HEK293 (cell line): ENCODE data around the gene SPCS2.

Experiments used
- CTCF ChIA-PET: fragments of 350-600 bp; formaldehyde crosslinking; extraction: SDS; loops from one replicate; lab custom pipeline; 2021; ENCODE audit warnings: antibody characterized with exemption; lab: Yijun Ruan, JAX
- POLR2A ChIA-PET: fragments of 300-600 bp; formaldehyde crosslinking; extraction: SDS; loops from one replicate; lab custom pipeline; 2020; ENCODE audit warnings: antibody characterized with exemption, inconsistent platforms; lab: Yijun Ruan, JAX
- H3K27ac ChIP-seq: fragments of 200-500 bp; sonication (Bioruptor generic); 2 replicates; pipeline ENCODE4 v1.5.1; 2014; ENCODE audit warnings: low read depth, low read length, control low read depth, inconsistent platforms; ENCODE audit errors: extremely low read depth
- H3K36me3 ChIP-seq, 2 experiments: fragments of 200-500 bp in 1 of 2; sonication (Bioruptor generic) in 1 of 2; 1 replicate in 1 of 2; 2 replicates in 1 of 2; pipeline ENCODE4 v1.5.1; 2014 to 2017; ENCODE audit warnings: inconsistent platforms in 2 of 2, low read length in 2 of 2; ENCODE audit not compliant: control insufficient read depth in 2 of 2, insufficient read depth in 1 of 2
- H3K4me1 ChIP-seq: fragments of 200-500 bp; sonication (Bioruptor generic); 2 replicates; pipeline ENCODE4 v1.5.1; 2014; ENCODE audit warnings: mild to moderate bottlenecking, low read length, inconsistent platforms; ENCODE audit not compliant: control insufficient read depth, insufficient read depth
- H3K4me3 ChIP-seq: 2 replicates; pipeline ENCODE4 v1.5.1; 2011; ENCODE audit warnings: low read depth, mild to moderate bottlenecking, control low read depth, low read length, moderate library complexity
- H3K9me3 ChIP-seq: fragments of 200-500 bp; sonication (Bioruptor generic); 2 replicates; pipeline ENCODE4 v1.5.1; 2014; ENCODE audit warnings: low read depth, low read length, inconsistent platforms; ENCODE audit not compliant: control insufficient read depth, insufficient read depth
- REPIN1 ChIP-seq: fragments of 450-650 bp; formaldehyde crosslinking; IDR thresholded peaks from 2 replicates; pipeline ENCODE4 v1.5.1; 2017; ENCODE audit warnings: missing biosample characterization, missing genetic modification characterization, low read depth
- ZNF248 ChIP-seq: fragments of 450-650 bp; formaldehyde crosslinking; IDR thresholded peaks from 2 replicates; pipeline ENCODE4 v1.5.1; 2017; ENCODE audit warnings: missing biosample characterization, missing genetic modification characterization
- ZNF394 ChIP-seq: fragments of 450-650 bp; formaldehyde crosslinking; IDR thresholded peaks from 2 replicates; pipeline ENCODE4 v1.5.1; 2016; ENCODE audit warnings: missing biosample characterization, missing genetic modification characterization, mild to moderate bottlenecking, moderate library complexity, borderline replicate concordance
- ZNF433 ChIP-seq: fragments of 450-650 bp; formaldehyde crosslinking; IDR thresholded peaks from 2 replicates; pipeline ENCODE4 v1.5.1; 2016; ENCODE audit warnings: missing biosample characterization, missing genetic modification characterization, low read depth
- ZNF514 ChIP-seq: fragments of 450-650 bp; formaldehyde crosslinking; IDR thresholded peaks from 2 replicates; pipeline ENCODE4 v1.5.1; 2016; ENCODE audit warnings: missing biosample characterization, missing genetic modification characterization
- ZNF561 ChIP-seq: fragments of 450-650 bp; IDR thresholded peaks from 2 replicates; pipeline ENCODE4 v1.5.1; 2018; ENCODE audit warnings: missing biosample characterization, missing genetic modification characterization, borderline replicate concordance
- ZNF610 ChIP-seq: fragments of 450-650 bp; formaldehyde crosslinking; IDR thresholded peaks from 2 replicates; pipeline ENCODE4 v1.5.1; 2016; ENCODE audit warnings: missing biosample characterization, missing genetic modification characterization, borderline replicate concordance
- ZNF768 ChIP-seq: fragments of 450-650 bp; formaldehyde crosslinking; IDR thresholded peaks from 2 replicates; pipeline ENCODE4 v1.5.1; 2018; ENCODE audit warnings: missing biosample characterization, mild to moderate bottlenecking, missing genetic modification characterization
- ZNF791 ChIP-seq: fragments of 450-650 bp; formaldehyde crosslinking; IDR thresholded peaks from 2 replicates; pipeline ENCODE4 v1.5.1; 2016; ENCODE audit warnings: missing biosample characterization, missing genetic modification characterization
- ZNF830 ChIP-seq: fragments of 450-650 bp; IDR thresholded peaks from 2 replicates; pipeline ENCODE4 v1.5.0; 2018; ENCODE audit warnings: missing biosample characterization, missing genetic modification characterization, low read depth, mild to moderate bottlenecking, moderate library complexity
- TF ChIP-seq, protein P1 (sequence below): fragments of 450-650 bp; formaldehyde crosslinking; IDR thresholded peaks from 2 replicates; pipeline ENCODE4 v1.5.1; 2016; ENCODE audit warnings: missing biosample characterization, missing genetic modification characterization
- TF ChIP-seq, protein P2 (sequence below): fragments of 450-650 bp; formaldehyde crosslinking; IDR thresholded peaks from 2 replicates; pipeline ENCODE4 v1.5.1; 2017; ENCODE audit warnings: missing biosample characterization, missing genetic modification characterization
- TF ChIP-seq, protein P3 (sequence below): fragments of 450-650 bp; IDR thresholded peaks from 2 replicates; pipeline ENCODE4 v1.5.1; 2018; ENCODE audit warnings: missing biosample characterization, mild to moderate bottlenecking, missing genetic modification characterization
- TF ChIP-seq, protein P4 (sequence below): fragments of 450-650 bp; formaldehyde crosslinking; IDR thresholded peaks from 2 replicates; pipeline ENCODE4 v1.5.1; 2016; ENCODE audit warnings: missing biosample characterization, missing genetic modification characterization
- TF ChIP-seq, protein P5 (sequence below): fragments of 450-650 bp; formaldehyde crosslinking; IDR thresholded peaks from 2 replicates; pipeline ENCODE4 v1.5.1; 2016; ENCODE audit warnings: missing biosample characterization, missing genetic modification characterization

The SPCS2 gene

DNA sequence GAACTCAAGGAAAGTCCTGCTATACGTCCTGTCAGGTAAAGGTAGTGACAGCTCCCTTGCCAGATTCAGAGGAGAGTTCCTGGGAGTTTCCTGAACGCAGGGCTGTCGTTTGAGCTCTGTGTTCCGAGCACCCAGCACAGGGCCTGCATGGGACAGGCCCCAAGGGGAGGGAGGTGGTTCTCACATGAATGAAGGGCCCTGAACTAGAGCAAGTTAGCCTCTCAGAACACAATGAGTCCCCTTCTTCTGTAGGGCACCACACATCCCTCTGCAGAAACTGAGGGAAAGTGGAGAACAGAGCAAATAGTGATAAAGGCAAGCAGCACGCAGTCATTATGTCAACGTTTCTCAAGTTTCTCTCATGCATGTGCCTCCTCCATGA is 75.0 kb downstream of the SPCS2 start (continued):
- TF ChIP-seq, protein P1, sequence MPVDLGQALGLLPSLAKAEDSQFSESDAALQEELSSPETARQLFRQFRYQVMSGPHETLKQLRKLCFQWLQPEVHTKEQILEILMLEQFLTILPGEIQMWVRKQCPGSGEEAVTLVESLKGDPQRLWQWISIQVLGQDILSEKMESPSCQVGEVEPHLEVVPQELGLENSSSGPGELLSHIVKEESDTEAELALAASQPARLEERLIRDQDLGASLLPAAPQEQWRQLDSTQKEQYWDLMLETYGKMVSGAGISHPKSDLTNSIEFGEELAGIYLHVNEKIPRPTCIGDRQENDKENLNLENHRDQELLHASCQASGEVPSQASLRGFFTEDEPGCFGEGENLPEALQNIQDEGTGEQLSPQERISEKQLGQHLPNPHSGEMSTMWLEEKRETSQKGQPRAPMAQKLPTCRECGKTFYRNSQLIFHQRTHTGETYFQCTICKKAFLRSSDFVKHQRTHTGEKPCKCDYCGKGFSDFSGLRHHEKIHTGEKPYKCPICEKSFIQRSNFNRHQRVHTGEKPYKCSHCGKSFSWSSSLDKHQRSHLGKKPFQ (tag by site-specific recombination), result no peak

DNA sequence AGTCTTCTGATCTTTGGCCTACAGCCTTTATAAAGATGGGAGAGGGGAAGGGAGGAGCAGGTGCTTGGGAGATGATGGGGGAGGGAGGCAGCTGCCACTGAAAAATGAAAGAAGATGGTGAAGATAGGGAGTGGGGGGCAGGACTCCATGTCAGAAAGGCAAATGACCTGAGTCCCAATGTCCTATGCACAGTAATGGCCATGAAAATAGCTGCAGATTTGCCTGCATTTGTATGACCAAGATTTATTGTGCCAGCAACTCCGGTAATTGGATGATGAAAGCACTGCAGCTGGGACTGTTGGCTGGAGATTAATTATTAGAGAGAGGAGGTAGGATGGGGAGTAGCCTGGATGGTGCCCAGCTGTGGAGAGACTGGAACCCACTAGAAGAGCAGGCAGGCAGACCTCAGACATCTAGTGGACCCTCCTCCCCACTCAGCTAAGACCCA is 75.7 kb downstream of the SPCS2 start:
- Histone ChIP-seq H3K27ac (no peak overlapping the region), H3K36me3 (no peaks in the 10 kb centered on the region), H3K4me1 (no peaks in the 10 kb centered on the region), H3K9me3 (no peaks in the 10 kb centered on the region), H3K4me3 (no peak overlapping the region)
- CTCF ChIA-PET, result interaction anchor here (0.6 to 8.8 kb wide), 5 partner anchors 115 to 1413 kb away, joined by 5 to 90 read pairs (median 15); partner anchors contain the start of gene TPBGL
- POLR2A ChIA-PET, result no interaction called here
- TF ChIP-seq ZNF610 (no peak), ZNF830 (tag by site-specific recombination) (no peak), ZNF433 (no peak), ZNF791 (tag by site-specific recombination) (no peak), ZNF394 (tag by site-specific recombination) (no peak), ZNF768 (tag by site-specific recombination) (no peak), ZNF561 (tag by site-specific recombination) (no peak), ZNF248 (tag by site-specific recombination) (no peak)
- TF ChIP-seq, protein P2, sequence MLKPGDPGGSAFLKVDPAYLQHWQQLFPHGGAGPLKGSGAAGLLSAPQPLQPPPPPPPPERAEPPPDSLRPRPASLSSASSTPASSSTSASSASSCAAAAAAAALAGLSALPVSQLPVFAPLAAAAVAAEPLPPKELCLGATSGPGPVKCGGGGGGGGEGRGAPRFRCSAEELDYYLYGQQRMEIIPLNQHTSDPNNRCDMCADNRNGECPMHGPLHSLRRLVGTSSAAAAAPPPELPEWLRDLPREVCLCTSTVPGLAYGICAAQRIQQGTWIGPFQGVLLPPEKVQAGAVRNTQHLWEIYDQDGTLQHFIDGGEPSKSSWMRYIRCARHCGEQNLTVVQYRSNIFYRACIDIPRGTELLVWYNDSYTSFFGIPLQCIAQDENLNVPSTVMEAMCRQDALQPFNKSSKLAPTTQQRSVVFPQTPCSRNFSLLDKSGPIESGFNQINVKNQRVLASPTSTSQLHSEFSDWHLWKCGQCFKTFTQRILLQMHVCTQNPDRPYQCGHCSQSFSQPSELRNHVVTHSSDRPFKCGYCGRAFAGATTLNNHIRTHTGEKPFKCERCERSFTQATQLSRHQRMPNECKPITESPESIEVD (tag by site-specific recombination), result no peak
- TF ChIP-seq, protein P3, sequence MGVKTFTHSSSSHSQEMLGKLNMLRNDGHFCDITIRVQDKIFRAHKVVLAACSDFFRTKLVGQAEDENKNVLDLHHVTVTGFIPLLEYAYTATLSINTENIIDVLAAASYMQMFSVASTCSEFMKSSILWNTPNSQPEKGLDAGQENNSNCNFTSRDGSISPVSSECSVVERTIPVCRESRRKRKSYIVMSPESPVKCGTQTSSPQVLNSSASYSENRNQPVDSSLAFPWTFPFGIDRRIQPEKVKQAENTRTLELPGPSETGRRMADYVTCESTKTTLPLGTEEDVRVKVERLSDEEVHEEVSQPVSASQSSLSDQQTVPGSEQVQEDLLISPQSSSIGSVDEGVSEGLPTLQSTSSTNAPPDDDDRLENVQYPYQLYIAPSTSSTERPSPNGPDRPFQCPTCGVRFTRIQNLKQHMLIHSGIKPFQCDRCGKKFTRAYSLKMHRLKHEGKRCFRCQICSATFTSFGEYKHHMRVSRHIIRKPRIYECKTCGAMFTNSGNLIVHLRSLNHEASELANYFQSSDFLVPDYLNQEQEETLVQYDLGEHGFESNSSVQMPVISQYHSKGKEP (tag by site-specific recombination), result no peak
- TF ChIP-seq, protein P4, sequence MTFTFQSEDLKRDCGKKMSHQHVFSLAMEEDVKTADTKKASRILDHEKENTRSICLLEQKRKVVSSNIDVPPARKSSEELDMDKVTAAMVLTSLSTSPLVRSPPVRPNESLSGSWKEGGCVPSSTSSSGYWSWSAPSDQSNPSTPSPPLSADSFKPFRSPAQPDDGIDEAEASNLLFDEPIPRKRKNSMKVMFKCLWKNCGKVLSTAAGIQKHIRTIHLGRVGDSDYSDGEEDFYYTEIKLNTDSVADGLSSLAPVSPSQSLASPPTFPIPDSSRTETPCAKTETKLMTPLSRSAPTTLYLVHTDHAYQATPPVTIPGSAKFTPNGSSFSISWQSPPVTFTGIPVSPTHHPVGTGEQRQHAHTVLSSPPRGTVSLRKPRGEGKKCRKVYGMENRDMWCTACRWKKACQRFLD (tag by site-specific recombination), result no peak
- TF ChIP-seq, protein P5, sequence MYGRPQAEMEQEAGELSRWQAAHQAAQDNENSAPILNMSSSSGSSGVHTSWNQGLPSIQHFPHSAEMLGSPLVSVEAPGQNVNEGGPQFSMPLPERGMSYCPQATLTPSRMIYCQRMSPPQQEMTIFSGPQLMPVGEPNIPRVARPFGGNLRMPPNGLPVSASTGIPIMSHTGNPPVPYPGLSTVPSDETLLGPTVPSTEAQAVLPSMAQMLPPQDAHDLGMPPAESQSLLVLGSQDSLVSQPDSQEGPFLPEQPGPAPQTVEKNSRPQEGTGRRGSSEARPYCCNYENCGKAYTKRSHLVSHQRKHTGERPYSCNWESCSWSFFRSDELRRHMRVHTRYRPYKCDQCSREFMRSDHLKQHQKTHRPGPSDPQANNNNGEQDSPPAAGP (tag by site-specific recombination), result no peak

DNA sequence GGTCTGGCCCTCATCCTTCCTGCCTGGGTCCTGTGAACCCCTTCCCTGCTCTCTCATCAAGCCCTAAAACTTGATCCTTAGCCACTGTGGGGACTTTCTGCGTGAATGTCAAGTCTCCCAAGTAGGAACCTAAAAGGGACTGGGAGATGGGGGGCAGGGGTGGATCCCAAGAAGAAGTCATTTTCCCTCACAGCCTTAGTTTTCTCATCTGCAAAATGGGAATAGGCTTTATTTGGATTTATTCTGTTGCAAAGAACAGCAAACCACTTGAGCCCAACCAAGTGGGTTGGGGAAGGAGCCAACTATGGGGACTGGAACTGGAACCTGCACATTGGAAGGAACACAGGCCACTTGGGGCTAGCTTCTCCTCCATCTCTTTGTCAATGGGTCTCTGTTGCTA is 76.5 kb downstream of the SPCS2 start:
- H3K4me1 ChIP-seq, result no peaks in the 10 kb centered on the region
- no peak overlapping the region for H3K4me3 ChIP-seq
- H3K27ac ChIP-seq, result no peak overlapping the region
- H3K36me3 ChIP-seq, result no peaks in the 10 kb centered on the region
- no peaks in the 10 kb centered on the region for H3K9me3 ChIP-seq
- TF ChIP-seq REPIN1 (tag by site-specific recombination) (no peak), ZNF514 (tag by site-specific recombination) (no peak)
- CTCF ChIA-PET, result interaction anchor here (0.6 to 8.8 kb wide), 6 partner anchors 23 to 1412 kb away, joined by 3 to 90 read pairs (median 10); partner anchors contain the start of gene TPBGL
- POLR2A ChIA-PET, result no interaction called here
